ENCODE results near the gene TRAF1.

DNA sequence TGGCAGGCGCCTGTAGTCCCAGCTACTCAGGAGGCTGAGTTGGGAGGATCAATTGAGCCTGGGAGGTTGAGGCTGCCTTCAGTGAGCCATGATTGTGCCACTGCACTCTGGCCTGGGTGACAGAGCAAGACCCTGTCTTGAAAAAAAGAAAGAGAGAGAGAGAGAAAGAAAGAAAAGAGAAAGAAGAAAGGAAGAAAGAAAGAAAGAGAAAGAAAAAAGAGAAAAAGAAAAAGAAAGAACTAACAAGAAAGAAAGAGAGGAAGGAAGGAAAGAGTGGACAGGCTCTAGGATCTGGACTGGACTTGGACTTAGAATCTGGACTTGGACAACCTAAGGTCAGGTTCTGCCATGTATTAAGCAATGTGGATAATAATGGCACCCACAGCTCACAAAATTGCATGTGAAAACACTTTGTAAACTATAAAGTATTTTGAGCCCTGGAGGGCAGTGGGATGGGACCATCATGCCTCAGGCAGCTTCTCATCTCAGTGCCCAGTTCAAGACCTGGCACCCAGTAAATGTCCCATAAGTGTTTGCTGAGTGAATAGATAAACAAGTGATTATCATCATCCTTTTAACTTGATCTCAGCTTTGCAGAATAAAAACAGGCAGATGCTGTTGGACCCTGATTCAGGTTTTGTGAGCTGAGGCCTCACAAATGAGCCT lies 36.9 kb downstream of the TRAF1 start:
- TF ChIP-seq, protein P1, sequence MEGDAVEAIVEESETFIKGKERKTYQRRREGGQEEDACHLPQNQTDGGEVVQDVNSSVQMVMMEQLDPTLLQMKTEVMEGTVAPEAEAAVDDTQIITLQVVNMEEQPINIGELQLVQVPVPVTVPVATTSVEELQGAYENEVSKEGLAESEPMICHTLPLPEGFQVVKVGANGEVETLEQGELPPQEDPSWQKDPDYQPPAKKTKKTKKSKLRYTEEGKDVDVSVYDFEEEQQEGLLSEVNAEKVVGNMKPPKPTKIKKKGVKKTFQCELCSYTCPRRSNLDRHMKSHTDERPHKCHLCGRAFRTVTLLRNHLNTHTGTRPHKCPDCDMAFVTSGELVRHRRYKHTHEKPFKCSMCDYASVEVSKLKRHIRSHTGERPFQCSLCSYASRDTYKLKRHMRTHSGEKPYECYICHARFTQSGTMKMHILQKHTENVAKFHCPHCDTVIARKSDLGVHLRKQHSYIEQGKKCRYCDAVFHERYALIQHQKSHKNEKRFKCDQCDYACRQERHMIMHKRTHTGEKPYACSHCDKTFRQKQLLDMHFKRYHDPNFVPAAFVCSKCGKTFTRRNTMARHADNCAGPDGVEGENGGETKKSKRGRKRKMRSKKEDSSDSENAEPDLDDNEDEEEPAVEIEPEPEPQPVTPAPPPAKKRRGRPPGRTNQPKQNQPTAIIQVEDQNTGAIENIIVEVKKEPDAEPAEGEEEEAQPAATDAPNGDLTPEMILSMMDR (IDR thresholded peaks at IDR 0.05): no peak
- no peak for TF ChIP-seq POLR2A (IDR thresholded peaks at IDR 0.05)

Measured in testis (tissue), 2 donors.